HepG2 (cell line): Measurements from ENCODE around the gene RPS2. TPM values are rescaled to one million over a fixed set of nuclear protein-coding genes. Genes with fewer than 3 reads are reported as not detected.

Experiments used
- BATF2 ChIP-seq: sonication (generic); formaldehyde crosslinking; IDR thresholded peaks from 2 replicates; pipeline ENCODE4 v1.8.0; 2022; ENCODE audit warnings: mild to moderate bottlenecking, missing genetic modification reagents, moderate library complexity
- GTF3A ChIP-seq: sonication (generic); formaldehyde crosslinking; conservative IDR thresholded peaks from 2 replicates; pipeline ENCODE4 v1.4.0; 2020; ENCODE audit warnings: mild to moderate bottlenecking, missing genetic modification reagents
- MYNN ChIP-seq: sonication (generic); formaldehyde crosslinking; IDR thresholded peaks from 2 replicates; pipeline ENCODE4 v1.4.0; 2020; ENCODE audit warnings: mild to moderate bottlenecking, low read depth, missing genetic modification reagents
- NCOA1 ChIP-seq: sonication (generic); formaldehyde crosslinking; IDR thresholded peaks from 2 replicates; pipeline ENCODE4 v1.9.0; 2021; ENCODE audit warnings: missing genetic modification reagents
- NFYC ChIP-seq: IDR thresholded peaks from 2 replicates; pipeline ENCODE4 v1.6.1; 2016; ENCODE audit warnings: missing genetic modification reagents, missing compliant biosample characterization
- NKX3-1 ChIP-seq: sonication (generic); formaldehyde crosslinking; IDR thresholded peaks from 2 replicates; pipeline ENCODE4 v1.5.0; 2020; ENCODE audit warnings: missing genetic modification reagents
- POGZ ChIP-seq: sonication (generic); formaldehyde crosslinking; IDR thresholded peaks from 2 replicates; pipeline ENCODE4 v1.4.0; 2020; ENCODE audit warnings: mild to moderate bottlenecking, missing genetic modification reagents
- SNAPC2 ChIP-seq: sonication (generic); formaldehyde crosslinking; IDR thresholded peaks from 2 replicates; pipeline ENCODE4 v1.8.1; 2022; ENCODE audit warnings: mild to moderate bottlenecking, missing genetic modification reagents
- SRSF4 ChIP-seq: fragments of 200-400 bp; formaldehyde crosslinking; IDR thresholded peaks from one replicate; pipeline ENCODE4 v1.6.1; 2018; ENCODE audit warnings: mild to moderate bottlenecking, low read depth, low read length, moderate library complexity; ENCODE audit not compliant: poor library complexity, severe bottlenecking
- TGIF2 ChIP-seq: IDR thresholded peaks from 2 replicates; pipeline ENCODE4 v1.6.1; 2016; ENCODE audit warnings: control low read depth, missing compliant biosample characterization
- ZFP37 ChIP-seq: sonication (generic); formaldehyde crosslinking; IDR thresholded peaks from 2 replicates; pipeline ENCODE4 v1.4.0; 2020; ENCODE audit warnings: missing genetic modification reagents, borderline replicate concordance
- ZNF205 ChIP-seq: IDR thresholded peaks from 2 replicates; pipeline ENCODE4 v1.6.1; 2018; ENCODE audit warnings: missing biosample characterization, missing genetic modification reagents
- ZNF232 ChIP-seq: sonication (generic); formaldehyde crosslinking; IDR thresholded peaks from 2 replicates; pipeline ENCODE4 v1.4.0; 2020; ENCODE audit warnings: missing genetic modification reagents, borderline replicate concordance
- ZNF569 ChIP-seq: sonication (generic); formaldehyde crosslinking; IDR thresholded peaks from 2 replicates; pipeline ENCODE4 v1.5.0; 2020; ENCODE audit warnings: mild to moderate bottlenecking, missing genetic modification reagents, moderate library complexity, borderline replicate concordance
- ZNF597 ChIP-seq: sonication (generic); formaldehyde crosslinking; IDR thresholded peaks from 2 replicates; pipeline ENCODE4 v1.5.0; 2020; ENCODE audit warnings: missing genetic modification reagents
- ZNF710 ChIP-seq: sonication (generic); formaldehyde crosslinking; IDR thresholded peaks from 2 replicates; pipeline ENCODE4 v1.5.0; 2020; ENCODE audit warnings: mild to moderate bottlenecking, missing genetic modification reagents, borderline replicate concordance
- ZNF713 ChIP-seq: sonication (generic); formaldehyde crosslinking; IDR thresholded peaks from 2 replicates; pipeline ENCODE4 v1.4.0; 2020; ENCODE audit warnings: mild to moderate bottlenecking, missing genetic modification reagents
- ZNF782 ChIP-seq: sonication (generic); formaldehyde crosslinking; IDR thresholded peaks from 2 replicates; pipeline ENCODE4 v1.4.0; 2020; ENCODE audit warnings: missing genetic modification reagents, mild to moderate bottlenecking, borderline replicate concordance
- ZSCAN29 ChIP-seq: sonication (generic); formaldehyde crosslinking; conservative IDR thresholded peaks from 2 replicates; pipeline ENCODE4 v1.4.0; 2020; ENCODE audit warnings: mild to moderate bottlenecking, missing genetic modification reagents
- polyA plus RNA-seq, 8 experiments: library from polyadenylated mRNA; depleted of rRNA in 3 of 8; stranded (reverse) in 7 of 8; unstranded in 1 of 8; fragments of >200 nt; fragmentation: Illumina TruSeq in 4 of 8; extraction: Trizol in 4 of 8; gene quantifications; 2 replicates each; pipeline versions ENCODE4 v1.2.1 to v1.2.3, GENCODE V29; 2011 to 2016; ENCODE audit warnings: low read depth in 4 of 8, missing spikeins in 1 of 8, mixed read lengths in 1 of 8; ENCODE audit not compliant: insufficient read depth in 1 of 8
- total RNA-seq, 5 experiments: library from RNA; depleted of rRNA; stranded (reverse); fragments of >200 nt; fragmentation: Illumina TruSeq; extraction: Trizol; gene quantifications; 2 replicates each; pipeline ENCODE4 v1.2.3, GENCODE V29; 2016; ENCODE audit warnings: low read depth in 1 of 5
- TF ChIP-seq, protein P1 (sequence below): sonication (generic); formaldehyde crosslinking; IDR thresholded peaks from 2 replicates; pipeline ENCODE4 v1.8.1; 2022; ENCODE audit warnings: low read depth, mild to moderate bottlenecking, missing genetic modification reagents
- TF ChIP-seq, protein P2 (sequence below): IDR thresholded peaks from 2 replicates; pipeline ENCODE4 v1.6.1; 2016; ENCODE audit warnings: low read depth, borderline replicate concordance

Gene RPS2
- total and polyA plus RNA-seq, 2 of the 13 experiments (the other 11 are each of a cell fraction or from before 2014, with no cell fraction given): 1,908 to 4,514 TPM

GRCh38 chr16:1929578-1930337, 34.9 kb downstream of the RPS2 start (continued):
- no peak for TF ChIP-seq ZNF597 (CRISPR knock-in tag)
- TF ChIP-seq MYNN: no peak
- TF ChIP-seq BATF2: no peak
- no peak for TF ChIP-seq NFYC (CRISPR knock-in tag)
- 0 out of 2 replicates have a peak, but pooled peaks have one; percentile 76 for TF ChIP-seq GTF3A (CRISPR knock-in tag)
- TF ChIP-seq ZFP37 (CRISPR knock-in tag): no peak
- TF ChIP-seq TGIF2 (CRISPR knock-in tag): no peak
- no peak for TF ChIP-seq SRSF4
- TF ChIP-seq ZNF710 (CRISPR knock-in tag): no peak
- TF ChIP-seq NKX3-1 (CRISPR knock-in tag): no peak
- no peak for TF ChIP-seq NCOA1
- TF ChIP-seq ZSCAN29 (CRISPR knock-in tag): no peak; the same call in 1 of the 2 replicates
- TF ChIP-seq, protein P1, sequence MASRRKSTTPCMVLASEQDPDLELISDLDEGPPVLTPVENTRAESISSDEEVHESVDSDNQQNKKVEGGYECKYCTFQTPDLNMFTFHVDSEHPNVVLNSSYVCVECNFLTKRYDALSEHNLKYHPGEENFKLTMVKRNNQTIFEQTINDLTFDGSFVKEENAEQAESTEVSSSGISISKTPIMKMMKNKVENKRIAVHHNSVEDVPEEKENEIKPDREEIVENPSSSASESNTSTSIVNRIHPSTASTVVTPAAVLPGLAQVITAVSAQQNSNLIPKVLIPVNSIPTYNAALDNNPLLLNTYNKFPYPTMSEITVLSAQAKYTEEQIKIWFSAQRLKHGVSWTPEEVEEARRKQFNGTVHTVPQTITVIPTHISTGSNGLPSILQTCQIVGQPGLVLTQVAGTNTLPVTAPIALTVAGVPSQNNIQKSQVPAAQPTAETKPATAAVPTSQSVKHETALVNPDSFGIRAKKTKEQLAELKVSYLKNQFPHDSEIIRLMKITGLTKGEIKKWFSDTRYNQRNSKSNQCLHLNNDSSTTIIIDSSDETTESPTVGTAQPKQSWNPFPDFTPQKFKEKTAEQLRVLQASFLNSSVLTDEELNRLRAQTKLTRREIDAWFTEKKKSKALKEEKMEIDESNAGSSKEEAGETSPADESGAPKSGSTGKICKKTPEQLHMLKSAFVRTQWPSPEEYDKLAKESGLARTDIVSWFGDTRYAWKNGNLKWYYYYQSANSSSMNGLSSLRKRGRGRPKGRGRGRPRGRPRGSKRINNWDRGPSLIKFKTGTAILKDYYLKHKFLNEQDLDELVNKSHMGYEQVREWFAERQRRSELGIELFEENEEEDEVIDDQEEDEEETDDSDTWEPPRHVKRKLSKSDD: peak; percentile 70; the same call in 1 of the 2 replicates
- no peak for TF ChIP-seq ZNF713 (CRISPR knock-in tag)
- peak; percentile 77; the same call in 1 of the 2 replicates for TF ChIP-seq ZNF232 (CRISPR knock-in tag)
- TF ChIP-seq POGZ (CRISPR knock-in tag): no peak
- TF ChIP-seq, protein P2, sequence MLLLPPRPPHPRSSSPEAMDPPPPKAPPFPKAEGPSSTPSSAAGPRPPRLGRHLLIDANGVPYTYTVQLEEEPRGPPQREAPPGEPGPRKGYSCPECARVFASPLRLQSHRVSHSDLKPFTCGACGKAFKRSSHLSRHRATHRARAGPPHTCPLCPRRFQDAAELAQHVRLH: peak; percentile 47; the same call in 1 of the 2 replicates
- peak; percentile 84; the same call in 1 of the 2 replicates for TF ChIP-seq SNAPC2 (CRISPR knock-in tag)
- TF ChIP-seq ZNF782: peak; percentile 54; the same call in 1 of the 2 replicates
- TF ChIP-seq ZNF205: no peak; the same call in 1 of the 2 replicates
- TF ChIP-seq ZNF569 (CRISPR knock-in tag): no peak
